Neural crest cell (in vitro differentiated cells): ENCODE results near the gene CD80. TPM values are rescaled to one million over a fixed set of nuclear protein-coding genes. Genes with fewer than 3 reads are reported as not detected.
"Not testable (repeated sequence)": the region's sequence is repeated elsewhere in the genome, so short reads cannot be mapped to it uniquely, and the experiment has no call there.

Source experiments
- DNase-seq: peaks from one replicate; pipeline ENCODE4 v3.0.0; 2021; ENCODE audit warnings: low read depth, mixed read lengths, low spot score
- H3K27ac Mint-ChIP-seq: one replicate; pipeline ENCODE4 v1.8.0; 2021; ENCODE audit warnings: mild to moderate bottlenecking, mixed read lengths; ENCODE audit not compliant: unreplicated experiment
- H3K27me3 Mint-ChIP-seq: 2 replicates; pipeline ENCODE4 v1.8.0; 2021; ENCODE audit warnings: low read depth, mild to moderate bottlenecking, mixed read lengths
- H3K36me3 Mint-ChIP-seq: 2 replicates; pipeline ENCODE4 v1.8.0; 2021; ENCODE audit warnings: low read depth, mild to moderate bottlenecking, mixed read lengths
- H3K4me1 Mint-ChIP-seq: 2 replicates; pipeline ENCODE4 v1.8.0; 2021; ENCODE audit warnings: mixed read lengths
- H3K4me3 Mint-ChIP-seq: one replicate; pipeline ENCODE4 v1.8.0; 2021; ENCODE audit warnings: mild to moderate bottlenecking, mixed read lengths
- H3K9me3 Mint-ChIP-seq: 2 replicates; pipeline ENCODE4 v1.8.0; 2021; ENCODE audit warnings: mixed read lengths
- CTCF ChIP-seq: fragments of 200-600 bp; sonication (generic); conservative IDR thresholded peaks from 2 replicates; pipeline ENCODE4 v1.5.0; 2021; ENCODE audit warnings: antibody characterized with exemption, mild to moderate bottlenecking
- total RNA-seq: library from RNA; stranded (reverse); gene quantifications from 2 replicates; pipeline ENCODE4 v1.2.1, GENCODE V29; 2021

The CD80 gene
- total RNA-seq, 1 donor from 2014 or later = not detected

GRCh38 chr3:119570229-119570628 lies 10.8 kb upstream of the CD80 start:
- Mint-ChIP-seq H3K36me3 (no peaks in the 10 kb centered on the region), H3K4me3 (no peak overlapping the region), H3K4me1 (no peaks in the 10 kb centered on the region), H3K27me3 (peaks cover 6% of the 10 kb centered on the region), H3K9me3 (peaks cover 2% of the 10 kb centered on the region), H3K27ac (no peak overlapping the region)
- TF ChIP-seq CTCF = no peak
- no peak for DNase-seq

GRCh38 chr3:119569156-119569555 lies 9.7 kb upstream of the CD80 start:
- no peak for TF ChIP-seq CTCF
- H3K27ac Mint-ChIP-seq = no peak overlapping the region
- peaks cover 2% of the 10 kb centered on the region for H3K9me3 Mint-ChIP-seq
- H3K36me3 Mint-ChIP-seq = no peaks in the 10 kb centered on the region
- H3K4me3 Mint-ChIP-seq = no peak overlapping the region
- no peaks in the 10 kb centered on the region for H3K4me1 Mint-ChIP-seq
- H3K27me3 Mint-ChIP-seq = peaks cover 6% of the 10 kb centered on the region
- DNase-seq = no peak

- H3K4me3 Mint-ChIP-seq, DNase-seq, H3K9me3 Mint-ChIP-seq, H3K27ac Mint-ChIP-seq, H3K4me1 Mint-ChIP-seq, H3K27me3 Mint-ChIP-seq, H3K36me3 Mint-ChIP-seq: not testable (repeated sequence)
These were observed 3.9 kb upstream of the CD80 start for GRCh38 chr3:119563334-119563733.

GRCh38 chr3:119562307-119562961 lies 3.0 kb upstream of the CD80 start:
- H3K36me3 Mint-ChIP-seq = no peaks in the 10 kb centered on the region
- H3K27me3 Mint-ChIP-seq = peaks cover 5% of the 10 kb centered on the region
- H3K4me1 Mint-ChIP-seq = peaks cover 4% of the 10 kb centered on the region
- H3K9me3 Mint-ChIP-seq = peaks cover 2% of the 10 kb centered on the region
- no peak overlapping the region for H3K4me3 Mint-ChIP-seq
- no peak overlapping the region for H3K27ac Mint-ChIP-seq
- no peak for DNase-seq
- TF ChIP-seq CTCF = no peak

GRCh38 chr3:119560160-119560559 lies 746 bp upstream of the CD80 start:
- no peak for TF ChIP-seq CTCF

GRCh38 chr3:119558626-119559317 lies 642 bp downstream of the CD80 start:
- no peaks in the 10 kb centered on the region for H3K27me3 Mint-ChIP-seq
- DNase-seq = no peak
- TF ChIP-seq CTCF = no peak
- H3K9me3 Mint-ChIP-seq = peaks cover 2% of the 10 kb centered on the region
- no peak overlapping the region for H3K27ac Mint-ChIP-seq
- H3K4me3 Mint-ChIP-seq = no peak overlapping the region
- peaks cover 4% of the 10 kb centered on the region for H3K4me1 Mint-ChIP-seq
- H3K36me3 Mint-ChIP-seq = no peaks in the 10 kb centered on the region

More at GRCh38 chr3:119560160-119560559, 746 bp upstream of the CD80 start:
- no peak for DNase-seq
- Mint-ChIP-seq H3K27ac (no peak overlapping the region), H3K4me3 (no peak overlapping the region), H3K27me3 (no peaks in the 10 kb centered on the region), H3K4me1 (peaks cover 4% of the 10 kb centered on the region), H3K9me3 (peaks cover 2% of the 10 kb centered on the region), H3K36me3 (no peaks in the 10 kb centered on the region)
